ENCODE data around the gene DACH1. TPM values are rescaled to one million over a fixed set of nuclear protein-coding genes. Genes with fewer than 3 reads are reported as not detected.

DACH1 gene
- total RNA-seq, 4 donors from 2014 or later, result 1.0 to 6.3 (median 2.4) TPM

GRCh38 chr13:71801165-71801760 lies 65.7 kb downstream of the DACH1 start:
- H3K4me3 ChIP-seq, result no peak overlapping the region
- no peak for TF ChIP-seq EP300 (IDR thresholded peaks at IDR 0.05)
- no peak for TF ChIP-seq CTCF (IDR thresholded peaks at IDR 0.05)
- no peak for TF ChIP-seq POLR2A (IDR thresholded peaks at IDR 0.05)
- no peak for TF ChIP-seq POLR2AphosphoS5 (IDR thresholded peaks at IDR 0.05)
- H3K4me1 ChIP-seq, result no peaks in the 10 kb centered on the region
- H3K27ac ChIP-seq, result no peak overlapping the region
- 72% methylated on average over 3 of the region's 3 CpGs for WGBS
- H3K36me3 ChIP-seq, result no peaks in the 10 kb centered on the region
- DNase-seq (ENCODE audit: low spot score in 2 of 2), result no peak
- no peaks in the 10 kb centered on the region for H3K27me3 ChIP-seq
- H3K9me3 ChIP-seq, result no peaks in the 10 kb centered on the region

GRCh38 chr13:71799324-71799723 lies 67.7 kb downstream of the DACH1 start:
- WGBS, result 93% methylated on average over 4 of the region's 4 CpGs
- DNase-seq (ENCODE audit: low spot score in 2 of 2), result no peak
- no peaks in the 10 kb centered on the region for H3K36me3 ChIP-seq
- no peak overlapping the region for H3K27ac ChIP-seq
- TF ChIP-seq POLR2A (IDR thresholded peaks at IDR 0.05) (no peak), EP300 (IDR thresholded peaks at IDR 0.05) (no peak), CTCF (IDR thresholded peaks at IDR 0.05) (no peak), POLR2AphosphoS5 (IDR thresholded peaks at IDR 0.05) (no peak)
- H3K9me3 ChIP-seq, result no peaks in the 10 kb centered on the region
- H3K4me3 ChIP-seq, result no peak overlapping the region
- H3K4me1 ChIP-seq, result no peaks in the 10 kb centered on the region
- H3K27me3 ChIP-seq, result no peaks in the 10 kb centered on the region

GRCh38 chr13:71798707-71799106 lies 68.3 kb downstream of the DACH1 start:
- 89% methylated on average over 1 of the region's 1 CpG for WGBS
- DNase-seq (ENCODE audit: low spot score in 2 of 2), result no peak
- Histone ChIP-seq H3K4me3 (no peak overlapping the region), H3K9me3 (no peaks in the 10 kb centered on the region), H3K4me1 (no peaks in the 10 kb centered on the region), H3K36me3 (no peaks in the 10 kb centered on the region), H3K27me3 (no peaks in the 10 kb centered on the region), H3K27ac (no peak overlapping the region)
- TF ChIP-seq POLR2A (IDR thresholded peaks at IDR 0.05) (no peak), EP300 (IDR thresholded peaks at IDR 0.05) (no peak), CTCF (IDR thresholded peaks at IDR 0.05) (no peak), POLR2AphosphoS5 (IDR thresholded peaks at IDR 0.05) (no peak)

- H3K4me3 ChIP-seq, result no peak overlapping the region
- H3K9me3 ChIP-seq, result no peaks in the 10 kb centered on the region
- 34% methylated on average over 5 of the region's 5 CpGs for WGBS
- no peaks in the 10 kb centered on the region for H3K27me3 ChIP-seq
- no peaks in the 10 kb centered on the region for H3K36me3 ChIP-seq
- no peaks in the 10 kb centered on the region for H3K4me1 ChIP-seq
- no peak for DNase-seq (ENCODE audit: low spot score in 2 of 2)
- TF ChIP-seq POLR2AphosphoS5 (IDR thresholded peaks at IDR 0.05) (no peak), CTCF (IDR thresholded peaks at IDR 0.05) (no peak), POLR2A (IDR thresholded peaks at IDR 0.05) (no peak), EP300 (IDR thresholded peaks at IDR 0.05) (no peak)
- H3K27ac ChIP-seq, result no peak overlapping the region
These were observed 69.5 kb downstream of the DACH1 start for GRCh38 chr13:71797517-71797916.

- Histone ChIP-seq H3K9me3 (no peaks in the 10 kb centered on the region), H3K36me3 (no peaks in the 10 kb centered on the region), H3K4me3 (no peak overlapping the region), H3K27ac (no peak overlapping the region), H3K4me1 (no peaks in the 10 kb centered on the region), H3K27me3 (no peaks in the 10 kb centered on the region)
- TF ChIP-seq POLR2AphosphoS5 (IDR thresholded peaks at IDR 0.05), result no peak
- no peak for TF ChIP-seq EP300 (IDR thresholded peaks at IDR 0.05)
- TF ChIP-seq CTCF (IDR thresholded peaks at IDR 0.05), result no peak
- no peak for TF ChIP-seq POLR2A (IDR thresholded peaks at IDR 0.05)
- WGBS, result 76% methylated on average over 5 of the region's 5 CpGs
- DNase-seq (ENCODE audit: low spot score in 2 of 2), result no peak
These were observed 77.2 kb downstream of the DACH1 start for GRCh38 chr13:71789693-71790329.

Data from suprapubic skin (tissue), 4 donors.